HCT116 (cell line): ENCODE results near the gene FRMD4B. TPM values are rescaled to one million over a fixed set of nuclear protein-coding genes. Genes with fewer than 3 reads are reported as not detected.

Experiments
- ATAC-seq: fragments of 200-7000 bp; cut with Tn5 transposase; 2 replicates; pipeline ENCODE4 v1.9.1; 2020; ENCODE audit warnings: mild to moderate bottlenecking, moderate library complexity
- BruUV-seq: library from RNA; stranded (reverse); fragments of 400-500 nt; replicated peaks from 2 replicates; lab custom pipeline; 2021; lab: Mats Ljungman, UMichigan
- CTCF ChIA-PET: fragments of 300-600 bp; sonication (Branson Sonifier 250); formaldehyde crosslinking; loops from one replicate; lab custom pipeline; 2021; ENCODE audit warnings: antibody characterized with exemption; lab: Charles Lee
- POLR2A ChIA-PET: fragments of 300-600, 350-600 bp; sonication (Branson Sonifier 250); formaldehyde crosslinking; loops from one replicate; lab custom pipeline; 2021; ENCODE audit warnings: antibody characterized with exemption; lab: Charles Lee
- RAD21 ChIA-PET, 2 experiments: fragments of 300-600 bp; sonication (Branson Sonifier 250); formaldehyde crosslinking; loops; one replicate each; lab custom pipeline; 2023; ENCODE audit warnings: low total read pairs in 2 of 2; ENCODE audit not compliant: uncharacterized antibody in 2 of 2, unreplicated experiment in 2 of 2, low non-redundant PET in 1 of 2; lab: Charles Lee
- DNase-seq: peaks from one replicate; pipeline ENCODE4 v3.0.0-alpha.2; 2010; ENCODE audit warnings: low read depth, low spot score
- H2AFZ ChIP-seq: fragments of 200-600 bp; shearing (Covaris generic), sonication (generic); 2 replicates; pipeline ENCODE4 v1.6.1; 2017; ENCODE audit warnings: low read depth, mixed run types, mixed read lengths, antibody characterized with exemption, low read length; ENCODE audit not compliant: poor library complexity, severe bottlenecking
- H3K27ac ChIP-seq: 2 replicates; pipeline ENCODE4 v1.5.1; 2012; ENCODE audit warnings: low read depth, low read length
- H3K27me3 ChIP-seq: fragments of 200-600 bp; sonication (generic); 2 replicates; pipeline ENCODE4 v1.6.1; 2016; ENCODE audit warnings: mixed run types, low read length, mixed read lengths; ENCODE audit not compliant: insufficient read depth
- H3K36me3 ChIP-seq, 2 experiments: fragments of 200-500 bp in 1 of 2; fragments of 200-600 bp in 1 of 2; sonication (Bioruptor generic) in 1 of 2; sonication (generic) in 1 of 2; 2 replicates each; pipeline versions ENCODE4 v1.5.1 to v1.6.1; 2014 to 2016; ENCODE audit warnings: low read length in 2 of 2, inconsistent platforms in 1 of 2, mixed read lengths in 1 of 2, mixed run types in 1 of 2; ENCODE audit not compliant: insufficient read depth in 2 of 2, control insufficient read depth in 1 of 2
- H3K4me1 ChIP-seq, 2 experiments: fragments of 200-600 bp in 1 of 2; sonication (generic) in 1 of 2; 2 replicates each; pipeline versions ENCODE4 v1.5.1 to v1.6.1; 2012 to 2017; ENCODE audit warnings: low read length in 2 of 2, inconsistent platforms in 1 of 2, mild to moderate bottlenecking in 1 of 2, mixed read lengths in 1 of 2, mixed run types in 1 of 2, moderate library complexity in 1 of 2; ENCODE audit not compliant: insufficient read depth in 2 of 2, control insufficient read depth in 1 of 2
- H3K4me2 ChIP-seq: fragments of 200-600 bp; sonication (generic); 2 replicates; pipeline ENCODE4 v1.6.1; 2017; ENCODE audit warnings: mixed run types, low read length, mixed read lengths
- H3K4me3 ChIP-seq, 2 experiments: fragments of 200-600 bp in 1 of 2; sonication (generic) in 1 of 2; replicated peaks in 1 of 2; 2 replicates each; pipeline ENCODE4 v1.5.1; 2011 to 2016; ENCODE audit warnings: low read length in 2 of 2, control low read depth in 1 of 2, low read depth in 1 of 2, mild to moderate bottlenecking in 1 of 2, mixed read lengths in 1 of 2, mixed run types in 1 of 2
- H3K79me2 ChIP-seq: fragments of 200-600 bp; sonication (generic); 2 replicates; pipeline ENCODE4 v1.6.1; 2017; ENCODE audit warnings: mild to moderate bottlenecking, mixed run types, low read length, moderate library complexity, mixed read lengths; ENCODE audit not compliant: insufficient read depth
- H3K9ac ChIP-seq: fragments of 200-600 bp; sonication (generic); 2 replicates; pipeline ENCODE4 v1.6.1; 2016; ENCODE audit warnings: low read length, mixed read lengths
- H3K9me2 ChIP-seq: fragments of 200-600 bp; sonication (generic), shearing (Covaris generic); 2 replicates; pipeline ENCODE4 v1.6.1; 2017; ENCODE audit warnings: mixed run types, mild to moderate bottlenecking, moderate library complexity; ENCODE audit not compliant: insufficient read depth
- H3K9me3 ChIP-seq, 2 experiments: fragments of 200-500 bp in 1 of 2; fragments of 200-600 bp in 1 of 2; sonication (Bioruptor generic) in 1 of 2; sonication (generic) in 1 of 2; 2 replicates each; pipeline ENCODE4 v1.6.1; 2014 to 2017; ENCODE audit warnings: low read length in 2 of 2, mixed read lengths in 2 of 2, inconsistent platforms in 1 of 2, low read depth in 1 of 2, mild to moderate bottlenecking in 1 of 2, mixed run types in 1 of 2, moderate library complexity in 1 of 2; ENCODE audit not compliant: control insufficient read depth in 1 of 2, insufficient read depth in 1 of 2
- H4K20me1 ChIP-seq: fragments of 200-600 bp; sonication (generic), shearing (Covaris generic); 2 replicates; pipeline ENCODE4 v1.6.1; 2017; ENCODE audit warnings: mixed run types, mild to moderate bottlenecking, moderate library complexity; ENCODE audit not compliant: insufficient read depth
- CEBPB ChIP-seq: IDR thresholded peaks from 2 replicates; pipeline ENCODE4 v1.6.1; 2012; ENCODE audit warnings: low read depth
- EGR1 ChIP-seq: IDR thresholded peaks from 2 replicates; pipeline ENCODE4 v1.6.1; 2012; ENCODE audit warnings: low read depth
- ELF1 ChIP-seq: IDR thresholded peaks from 2 replicates; pipeline ENCODE4 v1.6.1; 2012; ENCODE audit warnings: low read depth, borderline replicate concordance
- SRF ChIP-seq: IDR thresholded peaks from 2 replicates; pipeline ENCODE4 v1.6.1; 2012; ENCODE audit warnings: low read depth
- TCF7L2 ChIP-seq: IDR thresholded peaks from 2 replicates; pipeline ENCODE4 v1.7.0; 2011; ENCODE audit warnings: borderline replicate concordance, inconsistent platforms; ENCODE audit not compliant: insufficient read depth, insufficient read length; ENCODE audit errors: extremely low read depth
- YY1 ChIP-seq: IDR thresholded peaks from 2 replicates; pipeline ENCODE4 v1.6.1; 2011; ENCODE audit warnings: low read length, low read depth, moderate library complexity, mild to moderate bottlenecking; ENCODE audit not compliant: insufficient replicate concordance; ENCODE audit errors: extremely low read depth
- ZNF274 ChIP-seq: fragments of 200-500 bp; sonication (Bioruptor generic); IDR thresholded peaks from 2 replicates; pipeline ENCODE4 v1.6.1; 2014; ENCODE audit warnings: mild to moderate bottlenecking, low read depth, low read length, inconsistent platforms
- intact Hi-C: fragments of 100-400 bp; cut with micrococcal nuclease; formaldehyde crosslinking; loops from 2 replicates; pipeline ENCODE4 v1.10.0; 2022
- total RNA-seq: library from RNA; stranded (reverse); gene quantifications from one replicate; pipeline ENCODE4 v1.2.1, GENCODE V29; 2021; ENCODE audit not compliant: unreplicated experiment
- TF ChIP-seq, protein P1 (sequence below): IDR thresholded peaks from 2 replicates; pipeline ENCODE4 v1.6.1; 2012
- TF ChIP-seq, protein P2 (sequence below): IDR thresholded peaks from 2 replicates; pipeline ENCODE4 v1.6.1; 2012; ENCODE audit warnings: low read depth

Gene FRMD4B
- total RNA-seq, 1 experiment from 2014 or later: 2.0 TPM

DNA sequence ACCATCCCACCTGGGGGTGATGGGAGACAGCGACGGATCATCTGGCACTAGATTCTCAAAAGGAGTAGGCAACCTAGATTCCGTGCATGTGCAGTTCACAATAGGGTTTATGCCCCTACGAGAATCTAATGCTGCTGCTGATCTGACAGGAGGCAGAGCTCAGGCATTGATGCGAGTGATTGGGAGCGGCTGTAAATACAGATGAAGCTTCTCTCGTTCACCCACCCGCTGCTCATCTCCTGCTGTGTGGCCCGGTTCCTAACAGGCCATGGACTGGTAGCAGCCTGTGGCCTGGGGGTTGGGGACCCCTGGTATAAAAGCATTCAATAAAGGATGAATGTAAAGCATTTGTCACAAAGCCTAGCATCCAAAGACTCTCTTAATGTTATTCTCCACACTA is 126.8 kb downstream of the FRMD4B start:
- Histone ChIP-seq H3K9me3 (no peaks in the 10 kb centered on the region), H4K20me1 (no peaks in the 10 kb centered on the region), H3K4me3 (no peak overlapping the region), H3K9me2 (no peaks in the 10 kb centered on the region), H3K9ac (no peak overlapping the region), H3K4me1 (no peaks in the 10 kb centered on the region), H3K79me2 (no peaks in the 10 kb centered on the region), H3K27ac (no peak overlapping the region), H2AFZ (no peak overlapping the region), H3K36me3 (no peaks in the 10 kb centered on the region), H3K27me3 (peaks cover 5% of the 10 kb centered on the region; the same call in 1 of the 2 replicates), H3K4me2 (no peak overlapping the region)
- RAD21 ChIA-PET: no interaction called here
- ATAC-seq (no peak), DNase-seq (no peak)
- CTCF ChIA-PET: no interaction called here
- POLR2A ChIA-PET: no interaction called here
- BruUV-seq: no TSS peak
- TF ChIP-seq CEBPB (no peak), EGR1 (no peak), ZNF274 (no peak), TCF7L2 (no peak)
- TF ChIP-seq, protein P1, sequence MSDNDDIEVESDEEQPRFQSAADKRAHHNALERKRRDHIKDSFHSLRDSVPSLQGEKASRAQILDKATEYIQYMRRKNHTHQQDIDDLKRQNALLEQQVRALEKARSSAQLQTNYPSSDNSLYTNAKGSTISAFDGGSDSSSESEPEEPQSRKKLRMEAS: no peak
- intact Hi-C loops: no loop called here

DNA sequence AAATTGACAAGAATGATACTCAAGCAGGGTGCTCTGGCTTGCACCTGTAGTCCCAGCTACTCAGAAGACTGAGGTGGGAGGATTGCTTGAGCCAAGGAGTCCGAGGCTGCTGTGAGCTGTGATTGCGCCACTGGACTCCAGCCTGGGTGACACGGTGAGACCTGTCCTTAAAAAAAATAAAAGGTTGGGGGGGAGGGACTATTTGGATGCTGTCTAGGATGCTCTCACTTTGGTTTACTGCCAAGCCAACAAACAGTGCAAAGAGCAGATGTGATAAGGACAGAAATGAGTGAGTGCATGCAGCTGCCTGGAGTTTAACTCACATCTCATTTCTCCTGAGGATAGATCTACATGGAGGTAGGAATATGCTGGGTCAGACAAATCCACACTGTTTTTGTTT is 130.0 kb downstream of the FRMD4B start:
- ChIA-PET RAD21 (interaction anchor here in 1 of 2 experiments (1.0 kb wide), 1 partner anchor 19 kb away, joined by 3 read pairs; no protein-coding TSS in a partner anchor), POLR2A (interaction anchor here (1.0 kb wide), 1 partner anchor 54 kb away, joined by 3 read pairs; no protein-coding TSS in a partner anchor), CTCF (no interaction called here)
- H2AFZ ChIP-seq: no peak overlapping the region
- H4K20me1 ChIP-seq: no peaks in the 10 kb centered on the region
- no peaks in the 10 kb centered on the region for H3K79me2 ChIP-seq
- intact Hi-C loops: no loop called here
- peaks cover 0 to 6% of the 10 kb centered on the region in 2 experiments; a peak in 1 of 4 replicates for H3K4me1 ChIP-seq
- no peak overlapping the region for H3K4me3 ChIP-seq
- H3K27me3 ChIP-seq: peaks cover 5% of the 10 kb centered on the region; the same call in 1 of the 2 replicates
- no peak overlapping the region for H3K9ac ChIP-seq
- no peaks in the 10 kb centered on the region for H3K36me3 ChIP-seq
- no peak overlapping the region for H3K27ac ChIP-seq
- H3K9me2 ChIP-seq: no peaks in the 10 kb centered on the region
- H3K4me2 ChIP-seq: no peak overlapping the region
- H3K9me3 ChIP-seq: no peaks in the 10 kb centered on the region
- BruUV-seq: no TSS peak
- TF ChIP-seq YY1 (no peak), ELF1 (no peak), SRF (no peak)
- TF ChIP-seq, protein P2, sequence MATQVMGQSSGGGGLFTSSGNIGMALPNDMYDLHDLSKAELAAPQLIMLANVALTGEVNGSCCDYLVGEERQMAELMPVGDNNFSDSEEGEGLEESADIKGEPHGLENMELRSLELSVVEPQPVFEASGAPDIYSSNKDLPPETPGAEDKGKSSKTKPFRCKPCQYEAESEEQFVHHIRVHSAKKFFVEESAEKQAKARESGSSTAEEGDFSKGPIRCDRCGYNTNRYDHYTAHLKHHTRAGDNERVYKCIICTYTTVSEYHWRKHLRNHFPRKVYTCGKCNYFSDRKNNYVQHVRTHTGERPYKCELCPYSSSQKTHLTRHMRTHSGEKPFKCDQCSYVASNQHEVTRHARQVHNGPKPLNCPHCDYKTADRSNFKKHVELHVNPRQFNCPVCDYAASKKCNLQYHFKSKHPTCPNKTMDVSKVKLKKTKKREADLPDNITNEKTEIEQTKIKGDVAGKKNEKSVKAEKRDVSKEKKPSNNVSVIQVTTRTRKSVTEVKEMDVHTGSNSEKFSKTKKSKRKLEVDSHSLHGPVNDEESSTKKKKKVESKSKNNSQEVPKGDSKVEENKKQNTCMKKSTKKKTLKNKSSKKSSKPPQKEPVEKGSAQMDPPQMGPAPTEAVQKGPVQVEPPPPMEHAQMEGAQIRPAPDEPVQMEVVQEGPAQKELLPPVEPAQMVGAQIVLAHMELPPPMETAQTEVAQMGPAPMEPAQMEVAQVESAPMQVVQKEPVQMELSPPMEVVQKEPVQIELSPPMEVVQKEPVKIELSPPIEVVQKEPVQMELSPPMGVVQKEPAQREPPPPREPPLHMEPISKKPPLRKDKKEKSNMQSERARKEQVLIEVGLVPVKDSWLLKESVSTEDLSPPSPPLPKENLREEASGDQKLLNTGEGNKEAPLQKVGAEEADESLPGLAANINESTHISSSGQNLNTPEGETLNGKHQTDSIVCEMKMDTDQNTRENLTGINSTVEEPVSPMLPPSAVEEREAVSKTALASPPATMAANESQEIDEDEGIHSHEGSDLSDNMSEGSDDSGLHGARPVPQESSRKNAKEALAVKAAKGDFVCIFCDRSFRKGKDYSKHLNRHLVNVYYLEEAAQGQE: no peak
- ATAC-seq (no peak), DNase-seq (no peak)
